ENCODE data around the gene RPGR.

The RPGR gene

GRCh38 chrX:38293741-38294140, 33.6 kb downstream of the RPGR start:
- Histone ChIP-seq H3K9me3 (ENCODE audit: insufficient read depth, low read depth, low read length) (no peaks in the 10 kb centered on the region), H3K79me2 (ENCODE audit: insufficient read depth, low read length) (no peaks in the 10 kb centered on the region), H3K4me2 (ENCODE audit: low read depth, low read length, poor library complexity, severe bottlenecking) (no peak overlapping the region), H3K9ac (ENCODE audit: low read depth, low read length, poor library complexity, severe bottlenecking) (no peak overlapping the region), H3F3A (ENCODE audit: low read depth) (no peaks in the 10 kb centered on the region), H4K20me1 (ENCODE audit: insufficient read depth, low read length, poor library complexity, severe bottlenecking) (no peaks in the 10 kb centered on the region), H3K4me1 (ENCODE audit: insufficient read depth, low read length, poor library complexity, severe bottlenecking) (peaks cover 5% of the 10 kb centered on the region), H3K27me3 (ENCODE audit: insufficient read depth, low read length, poor library complexity, severe bottlenecking) (no peaks in the 10 kb centered on the region), H3K36me3 (ENCODE audit: insufficient read depth, low read length) (peaks cover 49% of the 10 kb centered on the region; the same call in 1 of the 2 replicates), H3K4me3 (ENCODE audit: low read length, poor library complexity, severe bottlenecking) (no peak overlapping the region), H2AFZ (ENCODE audit: low read length) (no peak overlapping the region), H3K9me2 (replicated peaks; ENCODE audit: low read depth, low read length) (no peaks in the 10 kb centered on the region)
- TF ChIP-seq EZH2phosphoT487 (IDR thresholded peaks at IDR 0.05; ENCODE audit: borderline replicate concordance): no peak
- TF ChIP-seq CTCF (conservative IDR thresholded peaks at IDR 0.05; ENCODE audit: low read length): 0 out of 2 replicates have a peak, but pooled peaks have one; percentile 16

GRCh38 chrX:38287674-38288073, 39.6 kb downstream of the RPGR start:
- no peaks in the 10 kb centered on the region for H3K9me3 ChIP-seq (ENCODE audit: insufficient read depth, low read depth, low read length)
- H3K36me3 ChIP-seq (ENCODE audit: insufficient read depth, low read length): peaks cover 48% of the 10 kb centered on the region; the same call in 1 of the 2 replicates
- TF ChIP-seq EZH2phosphoT487 (IDR thresholded peaks at IDR 0.05; ENCODE audit: borderline replicate concordance) (no peak), CTCF (conservative IDR thresholded peaks at IDR 0.05; ENCODE audit: low read length) (no peak)
- no peak overlapping the region for H2AFZ ChIP-seq (ENCODE audit: low read length)
- no peaks in the 10 kb centered on the region for H3F3A ChIP-seq (ENCODE audit: low read depth)
- H3K9me2 ChIP-seq (replicated peaks; ENCODE audit: low read depth, low read length): no peaks in the 10 kb centered on the region
- no peak overlapping the region for H3K4me2 ChIP-seq (ENCODE audit: low read depth, low read length, poor library complexity, severe bottlenecking)
- H3K79me2 ChIP-seq (ENCODE audit: insufficient read depth, low read length): no peaks in the 10 kb centered on the region
- no peaks in the 10 kb centered on the region for H3K4me1 ChIP-seq (ENCODE audit: insufficient read depth, low read length, poor library complexity, severe bottlenecking)
- no peaks in the 10 kb centered on the region for H3K27me3 ChIP-seq (ENCODE audit: insufficient read depth, low read length, poor library complexity, severe bottlenecking)
- H3K9ac ChIP-seq (ENCODE audit: low read depth, low read length, poor library complexity, severe bottlenecking): no peak overlapping the region
- no peak overlapping the region for H3K4me3 ChIP-seq (ENCODE audit: low read length, poor library complexity, severe bottlenecking)
- H4K20me1 ChIP-seq (ENCODE audit: insufficient read depth, low read length, poor library complexity, severe bottlenecking): no peaks in the 10 kb centered on the region

GRCh38 chrX:38285649-38286048, 41.7 kb downstream of the RPGR start:
- Histone ChIP-seq H3K79me2 (ENCODE audit: insufficient read depth, low read length) (no peaks in the 10 kb centered on the region), H3K4me3 (ENCODE audit: low read length, poor library complexity, severe bottlenecking) (no peak overlapping the region), H3K9me3 (ENCODE audit: insufficient read depth, low read depth, low read length) (no peaks in the 10 kb centered on the region), H3K9ac (ENCODE audit: low read depth, low read length, poor library complexity, severe bottlenecking) (no peak overlapping the region), H3K4me1 (ENCODE audit: insufficient read depth, low read length, poor library complexity, severe bottlenecking) (no peaks in the 10 kb centered on the region), H3K36me3 (ENCODE audit: insufficient read depth, low read length) (peaks cover 42% of the 10 kb centered on the region; the same call in 1 of the 2 replicates), H3K9me2 (replicated peaks; ENCODE audit: low read depth, low read length) (no peaks in the 10 kb centered on the region), H4K20me1 (ENCODE audit: insufficient read depth, low read length, poor library complexity, severe bottlenecking) (no peaks in the 10 kb centered on the region), H3K27me3 (ENCODE audit: insufficient read depth, low read length, poor library complexity, severe bottlenecking) (no peaks in the 10 kb centered on the region), H3F3A (ENCODE audit: low read depth) (no peaks in the 10 kb centered on the region), H3K4me2 (ENCODE audit: low read depth, low read length, poor library complexity, severe bottlenecking) (no peak overlapping the region), H2AFZ (ENCODE audit: low read length) (no peak overlapping the region)
- TF ChIP-seq EZH2phosphoT487 (IDR thresholded peaks at IDR 0.05; ENCODE audit: borderline replicate concordance) (no peak), CTCF (conservative IDR thresholded peaks at IDR 0.05; ENCODE audit: low read length) (no peak)
